ENCODE results near the gene SGK1. TPM values are rescaled to one million over a fixed set of nuclear protein-coding genes. Genes with fewer than 3 reads are reported as not detected.

Gene SGK1
- 196 and 201 TPM in 2 replicates for total RNA-seq

GRCh38 chr6:134317471-134318131 lies at the start of gene SGK1:
Gene SGK1, minus strand, starts transcription at chr6:134318112. Its CDS starts 652 bp downstream, at chr6:134317460.

All from mammary microvascular endothelial cell (primary cell).